HepG2 (cell line): Measurements from ENCODE around the gene PPM1G. TPM values are rescaled to one million over a fixed set of nuclear protein-coding genes. Genes with fewer than 3 reads are reported as not detected.

Experiments
- CENPX ChIP-seq: sonication (generic); formaldehyde crosslinking; IDR thresholded peaks from 2 replicates; pipeline ENCODE4 v1.9.0; 2021; ENCODE audit warnings: mild to moderate bottlenecking, missing genetic modification reagents, moderate library complexity
- EZH2 ChIP-seq: conservative IDR thresholded peaks from 2 replicates; pipeline ENCODE4 v1.6.1; 2012; ENCODE audit warnings: mild to moderate bottlenecking, low read depth, low read length, moderate library complexity
- HDAC6 ChIP-seq: fragments of 200-600 bp; sonication (generic); IDR thresholded peaks from 2 replicates; pipeline ENCODE4 v1.7.0; 2017; ENCODE audit warnings: mild to moderate bottlenecking, antibody characterized with exemption, low read length, low read depth
- KDM5A ChIP-seq: fragments of 200-600 bp; sonication (generic); IDR thresholded peaks from 2 replicates; pipeline ENCODE4 v1.7.0; 2018; ENCODE audit warnings: antibody characterized with exemption, mild to moderate bottlenecking, low read length, borderline replicate concordance
- PHF21A ChIP-seq: sonication (generic); formaldehyde crosslinking; IDR thresholded peaks from 2 replicates; pipeline ENCODE4 v1.5.0; 2020; ENCODE audit warnings: mild to moderate bottlenecking, missing genetic modification reagents
- SMAD9 ChIP-seq: sonication (generic); formaldehyde crosslinking; IDR thresholded peaks from 2 replicates; pipeline ENCODE4 v1.5.1; 2020; ENCODE audit warnings: mild to moderate bottlenecking, missing genetic modification reagents
- ZFP62 ChIP-seq: sonication (generic); formaldehyde crosslinking; IDR thresholded peaks from 2 replicates; pipeline ENCODE4 v1.4.0; 2020; ENCODE audit warnings: missing genetic modification reagents
- ZNF224 ChIP-seq: sonication (generic); formaldehyde crosslinking; IDR thresholded peaks from 2 replicates; pipeline ENCODE4 v1.5.0; 2020; ENCODE audit warnings: mild to moderate bottlenecking, missing genetic modification reagents
- ZNF331 ChIP-seq: sonication (generic); formaldehyde crosslinking; IDR thresholded peaks from 2 replicates; pipeline ENCODE4 v1.4.0; 2020; ENCODE audit warnings: missing genetic modification reagents
- ZNF337 ChIP-seq: sonication (generic); formaldehyde crosslinking; IDR thresholded peaks from 2 replicates; pipeline ENCODE4 v1.5.1; 2020; ENCODE audit warnings: missing genetic modification reagents, low read depth, mild to moderate bottlenecking, borderline replicate concordance
- ZNF607 ChIP-seq: sonication (generic); formaldehyde crosslinking; IDR thresholded peaks from 2 replicates; pipeline ENCODE4 v1.5.1; 2020; ENCODE audit warnings: missing genetic modification reagents, mild to moderate bottlenecking, borderline replicate concordance
- ZNF678 ChIP-seq: sonication (generic); formaldehyde crosslinking; IDR thresholded peaks from 2 replicates; pipeline ENCODE4 v1.4.0; 2020; ENCODE audit warnings: mild to moderate bottlenecking, missing genetic modification reagents
- ZNF777 ChIP-seq: sonication (generic); formaldehyde crosslinking; IDR thresholded peaks from 2 replicates; pipeline ENCODE4 v1.4.0; 2020; ENCODE audit warnings: missing genetic modification reagents
- ZNF781 ChIP-seq: sonication (generic); formaldehyde crosslinking; IDR thresholded peaks from 2 replicates; pipeline ENCODE4 v1.5.1; 2020; ENCODE audit warnings: borderline replicate concordance, mild to moderate bottlenecking, missing genetic modification reagents; ENCODE audit errors: not compliant biosample characterization
- ZNF83 ChIP-seq: sonication (generic); formaldehyde crosslinking; IDR thresholded peaks from 2 replicates; pipeline ENCODE4 v1.4.0; 2020; ENCODE audit warnings: missing genetic modification reagents, mild to moderate bottlenecking, borderline replicate concordance
- polyA plus RNA-seq, 8 experiments: library from polyadenylated mRNA; depleted of rRNA in 3 of 8; stranded (reverse) in 7 of 8; unstranded in 1 of 8; fragments of >200 nt; fragmentation: Illumina TruSeq in 4 of 8; extraction: Trizol in 4 of 8; gene quantifications; 2 replicates each; pipeline versions ENCODE4 v1.2.1 to v1.2.3, GENCODE V29; 2011 to 2016; ENCODE audit warnings: low read depth in 4 of 8, missing spikeins in 1 of 8, mixed read lengths in 1 of 8; ENCODE audit not compliant: insufficient read depth in 1 of 8
- total RNA-seq, 5 experiments: library from RNA; depleted of rRNA; stranded (reverse); fragments of >200 nt; fragmentation: Illumina TruSeq; extraction: Trizol; gene quantifications; 2 replicates each; pipeline ENCODE4 v1.2.3, GENCODE V29; 2016; ENCODE audit warnings: low read depth in 1 of 5
- TF ChIP-seq, protein P1 (sequence below): sonication (generic); formaldehyde crosslinking; IDR thresholded peaks from 2 replicates; pipeline ENCODE4 v1.5.1; 2020; ENCODE audit warnings: mild to moderate bottlenecking, missing genetic modification reagents, borderline replicate concordance
- TF ChIP-seq, protein P2 (sequence below): sonication (generic); formaldehyde crosslinking; IDR thresholded peaks from 2 replicates; pipeline ENCODE4 v1.4.0; 2020; ENCODE audit warnings: missing genetic modification reagents
- TF ChIP-seq, protein P3 (sequence below): sonication (generic); formaldehyde crosslinking; IDR thresholded peaks from 2 replicates; pipeline ENCODE4 v1.5.0; 2020; ENCODE audit warnings: missing genetic modification reagents, mild to moderate bottlenecking, borderline replicate concordance
- TF ChIP-seq, protein P4 (sequence below): sonication (generic); formaldehyde crosslinking; IDR thresholded peaks from 2 replicates; pipeline ENCODE4 v1.4.0; 2020; ENCODE audit warnings: mild to moderate bottlenecking, missing genetic modification reagents, borderline replicate concordance

Gene PPM1G
- total and polyA plus RNA-seq, 2 of the 13 experiments (the other 11 are each of a cell fraction or from before 2014, with no cell fraction given), result 58.2 to 213 TPM

- TF ChIP-seq EZH2 (no peak), PHF21A (CRISPR knock-in tag) (no peak), ZNF607 (CRISPR knock-in tag) (no peak), KDM5A (peak; percentile 67; the same call in 1 of the 2 replicates), ZNF83 (CRISPR knock-in tag) (no peak), SMAD9 (CRISPR knock-in tag) (no peak), ZNF777 (CRISPR knock-in tag) (peak; percentile 22; the same call in 1 of the 2 replicates), HDAC6 (no peak), CENPX (CRISPR knock-in tag) (no peak), ZNF337 (CRISPR knock-in tag) (no peak; the same call in 1 of the 2 replicates), ZNF331 (0 out of 2 replicates have a peak, but pooled peaks have one; percentile 56), ZNF224 (CRISPR knock-in tag) (no peak), ZNF678 (CRISPR knock-in tag) (0 out of 2 replicates have a peak, but pooled peaks have one; percentile 89), ZNF781 (CRISPR knock-in tag) (no peak), ZFP62 (CRISPR knock-in tag) (no peak)
- TF ChIP-seq, protein P1, sequence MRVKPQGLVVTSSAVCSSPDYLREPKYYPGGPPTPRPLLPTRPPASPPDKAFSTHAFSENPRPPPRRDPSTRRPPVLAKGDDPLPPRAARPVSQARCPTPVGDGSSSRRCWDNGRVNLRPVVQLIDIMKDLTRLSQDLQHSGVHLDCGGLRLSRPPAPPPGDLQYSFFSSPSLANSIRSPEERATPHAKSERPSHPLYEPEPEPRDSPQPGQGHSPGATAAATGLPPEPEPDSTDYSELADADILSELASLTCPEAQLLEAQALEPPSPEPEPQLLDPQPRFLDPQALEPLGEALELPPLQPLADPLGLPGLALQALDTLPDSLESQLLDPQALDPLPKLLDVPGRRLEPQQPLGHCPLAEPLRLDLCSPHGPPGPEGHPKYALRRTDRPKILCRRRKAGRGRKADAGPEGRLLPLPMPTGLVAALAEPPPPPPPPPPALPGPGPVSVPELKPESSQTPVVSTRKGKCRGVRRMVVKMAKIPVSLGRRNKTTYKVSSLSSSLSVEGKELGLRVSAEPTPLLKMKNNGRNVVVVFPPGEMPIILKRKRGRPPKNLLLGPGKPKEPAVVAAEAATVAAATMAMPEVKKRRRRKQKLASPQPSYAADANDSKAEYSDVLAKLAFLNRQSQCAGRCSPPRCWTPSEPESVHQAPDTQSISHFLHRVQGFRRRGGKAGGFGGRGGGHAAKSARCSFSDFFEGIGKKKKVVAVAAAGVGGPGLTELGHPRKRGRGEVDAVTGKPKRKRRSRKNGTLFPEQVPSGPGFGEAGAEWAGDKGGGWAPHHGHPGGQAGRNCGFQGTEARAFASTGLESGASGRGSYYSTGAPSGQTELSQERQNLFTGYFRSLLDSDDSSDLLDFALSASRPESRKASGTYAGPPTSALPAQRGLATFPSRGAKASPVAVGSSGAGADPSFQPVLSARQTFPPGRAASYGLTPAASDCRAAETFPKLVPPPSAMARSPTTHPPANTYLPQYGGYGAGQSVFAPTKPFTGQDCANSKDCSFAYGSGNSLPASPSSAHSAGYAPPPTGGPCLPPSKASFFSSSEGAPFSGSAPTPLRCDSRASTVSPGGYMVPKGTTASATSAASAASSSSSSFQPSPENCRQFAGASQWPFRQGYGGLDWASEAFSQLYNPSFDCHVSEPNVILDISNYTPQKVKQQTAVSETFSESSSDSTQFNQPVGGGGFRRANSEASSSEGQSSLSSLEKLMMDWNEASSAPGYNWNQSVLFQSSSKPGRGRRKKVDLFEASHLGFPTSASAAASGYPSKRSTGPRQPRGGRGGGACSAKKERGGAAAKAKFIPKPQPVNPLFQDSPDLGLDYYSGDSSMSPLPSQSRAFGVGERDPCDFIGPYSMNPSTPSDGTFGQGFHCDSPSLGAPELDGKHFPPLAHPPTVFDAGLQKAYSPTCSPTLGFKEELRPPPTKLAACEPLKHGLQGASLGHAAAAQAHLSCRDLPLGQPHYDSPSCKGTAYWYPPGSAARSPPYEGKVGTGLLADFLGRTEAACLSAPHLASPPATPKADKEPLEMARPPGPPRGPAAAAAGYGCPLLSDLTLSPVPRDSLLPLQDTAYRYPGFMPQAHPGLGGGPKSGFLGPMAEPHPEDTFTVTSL (CRISPR knock-in tag), result no peak
- TF ChIP-seq, protein P2, sequence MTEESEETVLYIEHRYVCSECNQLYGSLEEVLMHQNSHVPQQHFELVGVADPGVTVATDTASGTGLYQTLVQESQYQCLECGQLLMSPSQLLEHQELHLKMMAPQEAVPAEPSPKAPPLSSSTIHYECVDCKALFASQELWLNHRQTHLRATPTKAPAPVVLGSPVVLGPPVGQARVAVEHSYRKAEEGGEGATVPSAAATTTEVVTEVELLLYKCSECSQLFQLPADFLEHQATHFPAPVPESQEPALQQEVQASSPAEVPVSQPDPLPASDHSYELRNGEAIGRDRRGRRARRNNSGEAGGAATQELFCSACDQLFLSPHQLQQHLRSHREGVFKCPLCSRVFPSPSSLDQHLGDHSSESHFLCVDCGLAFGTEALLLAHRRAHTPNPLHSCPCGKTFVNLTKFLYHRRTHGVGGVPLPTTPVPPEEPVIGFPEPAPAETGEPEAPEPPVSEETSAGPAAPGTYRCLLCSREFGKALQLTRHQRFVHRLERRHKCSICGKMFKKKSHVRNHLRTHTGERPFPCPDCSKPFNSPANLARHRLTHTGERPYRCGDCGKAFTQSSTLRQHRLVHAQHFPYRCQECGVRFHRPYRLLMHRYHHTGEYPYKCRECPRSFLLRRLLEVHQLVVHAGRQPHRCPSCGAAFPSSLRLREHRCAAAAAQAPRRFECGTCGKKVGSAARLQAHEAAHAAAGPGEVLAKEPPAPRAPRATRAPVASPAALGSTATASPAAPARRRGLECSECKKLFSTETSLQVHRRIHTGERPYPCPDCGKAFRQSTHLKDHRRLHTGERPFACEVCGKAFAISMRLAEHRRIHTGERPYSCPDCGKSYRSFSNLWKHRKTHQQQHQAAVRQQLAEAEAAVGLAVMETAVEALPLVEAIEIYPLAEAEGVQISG (CRISPR knock-in tag), result peak; percentile 42
- TF ChIP-seq, protein P3, sequence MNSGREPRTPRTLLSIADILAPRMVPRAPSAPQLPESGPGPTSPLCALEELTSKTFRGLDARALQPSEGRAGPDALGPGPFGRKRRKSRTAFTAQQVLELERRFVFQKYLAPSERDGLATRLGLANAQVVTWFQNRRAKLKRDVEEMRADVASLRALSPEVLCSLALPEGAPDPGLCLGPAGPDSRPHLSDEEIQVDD, result peak; percentile 53; the same call in 1 of the 2 replicates
- TF ChIP-seq, protein P4, sequence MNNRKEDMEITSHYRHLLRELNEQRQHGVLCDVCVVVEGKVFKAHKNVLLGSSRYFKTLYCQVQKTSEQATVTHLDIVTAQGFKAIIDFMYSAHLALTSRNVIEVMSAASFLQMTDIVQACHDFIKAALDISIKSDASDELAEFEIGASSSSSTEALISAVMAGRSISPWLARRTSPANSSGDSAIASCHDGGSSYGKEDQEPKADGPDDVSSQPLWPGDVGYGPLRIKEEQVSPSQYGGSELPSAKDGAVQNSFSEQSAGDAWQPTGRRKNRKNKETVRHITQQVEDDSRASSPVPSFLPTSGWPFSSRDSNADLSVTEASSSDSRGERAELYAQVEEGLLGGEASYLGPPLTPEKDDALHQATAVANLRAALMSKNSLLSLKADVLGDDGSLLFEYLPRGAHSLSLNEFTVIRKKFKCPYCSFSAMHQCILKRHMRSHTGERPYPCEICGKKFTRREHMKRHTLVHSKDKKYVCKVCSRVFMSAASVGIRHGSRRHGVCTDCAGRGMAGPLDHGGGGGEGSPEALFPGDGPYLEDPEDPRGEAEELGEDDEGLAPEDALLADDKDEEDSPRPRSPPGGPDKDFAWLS (CRISPR knock-in tag), result 0 out of 2 replicates have a peak, but pooled peaks have one; percentile 52
Observed at GRCh38 chr2:27428978-27429541, 19.7 kb upstream of the PPM1G start (continued).
